HL-60 (cell line): ENCODE measurements around the gene SMARCE1.

Experiments used
- DNase-seq, 2 experiments: peaks; one replicate each; pipeline ENCODE4 v3.0.0-alpha.2; 2010 to 2020; ENCODE audit warnings: low read depth in 1 of 2, low spot score in 1 of 2
- H3K27ac ChIP-seq: fragments of 250-450 bp; sonication (Bioruptor Pico); replicated peaks from 2 replicates; pipeline ENCODE4 v1.5.1; 2020; ENCODE audit warnings: mild to moderate bottlenecking, moderate library complexity
- H3K27me3 ChIP-seq: fragments of 250-450 bp; sonication (Bioruptor Pico); 2 replicates; pipeline ENCODE4 v1.5.1; 2021; ENCODE audit warnings: mild to moderate bottlenecking, moderate library complexity; ENCODE audit not compliant: insufficient read depth, poor library complexity, severe bottlenecking
- H3K4me3 ChIP-seq: replicated peaks from 2 replicates; pipeline ENCODE4 v1.5.1; 2011; ENCODE audit warnings: mild to moderate bottlenecking, control low read depth, low read length; ENCODE audit not compliant: insufficient read depth
- CTCF ChIP-seq: IDR thresholded peaks from one replicate; pipeline ENCODE4 v1.5.1; 2011; ENCODE audit warnings: low read length, control low read depth, inconsistent platforms; ENCODE audit not compliant: insufficient read depth
- GABPA ChIP-seq: IDR thresholded peaks from 2 replicates; pipeline ENCODE4 v1.6.1; 2012; ENCODE audit warnings: low read depth
- POLR2AphosphoS5 ChIP-seq: IDR thresholded peaks from 2 replicates; pipeline ENCODE4 v1.6.1; 2012; ENCODE audit warnings: low read depth
- REST ChIP-seq: IDR thresholded peaks from 2 replicates; pipeline ENCODE4 v1.6.1; 2012; ENCODE audit warnings: low read depth; ENCODE audit not compliant: insufficient replicate concordance
- SPI1 ChIP-seq: IDR thresholded peaks from 2 replicates; pipeline ENCODE4 v1.6.1; 2012; ENCODE audit warnings: low read depth, mild to moderate bottlenecking, borderline replicate concordance

Gene SMARCE1

GRCh38 chr17:40608061-40608581, 39.5 kb downstream of the SMARCE1 start:
- H3K27ac ChIP-seq = no peak overlapping the region
- TF ChIP-seq GABPA (no peak), POLR2AphosphoS5 (no peak), CTCF (no peak), REST (no peak), SPI1 (no peak)
- no peaks in the 10 kb centered on the region for H3K27me3 ChIP-seq
- H3K4me3 ChIP-seq = no peak overlapping the region
- DNase-seq = no peak

GRCh38 chr17:40607641-40608040, 40.0 kb downstream of the SMARCE1 start:
- DNase-seq = no peak
- TF ChIP-seq REST = no peak
- TF ChIP-seq CTCF = no peak
- no peak for TF ChIP-seq POLR2AphosphoS5
- TF ChIP-seq GABPA = no peak
- TF ChIP-seq SPI1 = no peak
- no peak overlapping the region for H3K4me3 ChIP-seq
- no peak overlapping the region for H3K27ac ChIP-seq
- H3K27me3 ChIP-seq = no peaks in the 10 kb centered on the region

GRCh38 chr17:40606548-40607353, 40.9 kb downstream of the SMARCE1 start:
- DNase-seq = no peak
- Histone ChIP-seq H3K27me3 (no peaks in the 10 kb centered on the region), H3K27ac (no peak overlapping the region), H3K4me3 (no peak overlapping the region)
- TF ChIP-seq GABPA (no peak), POLR2AphosphoS5 (no peak), REST (no peak), CTCF (no peak), SPI1 (no peak)
